Hematopoietic multipotent progenitor cell treated with erythropoietin and hydrocortisone succinate and interleukin-3 and kit ligand, for 17 days (in vitro differentiated cells): ENCODE data around the gene TRIM17.

Experiments
- DNase-seq: peaks from one replicate; pipeline ENCODE4 v3.0.0-alpha.2; 2015; ENCODE audit warnings: low spot score

The TRIM17 gene

GRCh38 chr1:228366866-228367741 is 49.6 kb downstream of the TRIM17 start:
- DNase-seq, result no peak

DNA sequence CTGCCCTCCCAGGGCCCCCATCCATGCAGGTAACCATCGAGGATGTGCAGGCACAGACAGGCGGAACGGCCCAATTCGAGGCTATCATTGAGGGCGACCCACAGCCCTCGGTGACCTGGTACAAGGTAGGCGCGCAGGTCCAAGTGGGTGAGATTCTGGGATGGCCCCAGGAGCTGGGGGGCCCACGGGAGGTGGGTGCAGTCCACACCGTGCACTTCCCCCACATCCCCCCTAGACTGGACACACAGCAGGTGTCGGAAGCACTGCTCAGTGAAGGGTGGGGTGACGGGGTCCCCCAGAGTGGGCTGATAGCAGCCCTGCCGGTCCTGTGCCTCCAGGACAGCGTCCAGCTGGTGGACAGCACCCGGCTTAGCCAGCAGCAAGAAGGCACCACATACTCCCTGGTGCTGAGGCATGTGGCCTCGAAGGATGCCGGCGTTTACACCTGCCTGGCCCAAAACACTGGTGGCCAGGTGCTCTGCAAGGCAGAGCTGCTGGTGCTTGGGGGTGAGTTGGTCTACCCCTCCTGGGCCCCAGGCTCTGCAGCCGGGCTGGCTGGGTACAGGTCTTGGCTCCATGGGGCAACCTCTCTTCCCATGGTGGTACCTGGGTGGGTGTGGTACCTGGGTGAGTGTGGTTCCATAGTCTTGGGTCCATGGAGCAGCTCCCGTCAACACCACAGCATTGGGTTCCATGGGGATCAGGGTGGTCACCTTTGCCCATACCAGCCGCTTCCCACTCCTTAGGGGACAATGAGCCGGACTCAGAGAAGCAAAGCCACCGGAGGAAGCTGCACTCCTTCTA is 50.4 kb downstream of the TRIM17 start:
- no peak for DNase-seq

GRCh38 chr1:228365271-228366061 is 51.2 kb downstream of the TRIM17 start:
- DNase-seq, result no peak

GRCh38 chr1:228364706-228365213 is 51.9 kb downstream of the TRIM17 start:
- no peak for DNase-seq

- no peak for DNase-seq
Observed at GRCh38 chr1:228364068-228364705, 52.5 kb downstream of the TRIM17 start.

DNA sequence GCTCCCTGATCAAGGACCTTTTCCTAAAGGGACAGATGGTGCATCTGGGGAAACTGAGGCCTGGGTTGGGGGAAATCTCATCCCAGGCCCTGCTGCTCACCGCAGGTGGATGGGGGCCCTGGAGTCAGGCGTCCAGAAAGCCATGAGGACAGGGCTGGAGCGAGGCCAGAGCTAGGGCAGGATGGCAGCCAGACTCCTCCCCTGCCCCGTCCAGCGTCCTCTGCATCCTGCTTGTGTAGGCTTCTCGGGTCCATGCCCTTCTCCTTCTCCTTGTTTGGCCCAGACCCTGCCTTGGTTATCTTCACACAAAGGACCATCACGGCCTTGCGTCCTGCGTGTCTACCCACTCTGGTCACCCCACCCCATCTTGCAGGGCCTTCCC is 53.0 kb downstream of the TRIM17 start:
- DNase-seq, result no peak

DNA sequence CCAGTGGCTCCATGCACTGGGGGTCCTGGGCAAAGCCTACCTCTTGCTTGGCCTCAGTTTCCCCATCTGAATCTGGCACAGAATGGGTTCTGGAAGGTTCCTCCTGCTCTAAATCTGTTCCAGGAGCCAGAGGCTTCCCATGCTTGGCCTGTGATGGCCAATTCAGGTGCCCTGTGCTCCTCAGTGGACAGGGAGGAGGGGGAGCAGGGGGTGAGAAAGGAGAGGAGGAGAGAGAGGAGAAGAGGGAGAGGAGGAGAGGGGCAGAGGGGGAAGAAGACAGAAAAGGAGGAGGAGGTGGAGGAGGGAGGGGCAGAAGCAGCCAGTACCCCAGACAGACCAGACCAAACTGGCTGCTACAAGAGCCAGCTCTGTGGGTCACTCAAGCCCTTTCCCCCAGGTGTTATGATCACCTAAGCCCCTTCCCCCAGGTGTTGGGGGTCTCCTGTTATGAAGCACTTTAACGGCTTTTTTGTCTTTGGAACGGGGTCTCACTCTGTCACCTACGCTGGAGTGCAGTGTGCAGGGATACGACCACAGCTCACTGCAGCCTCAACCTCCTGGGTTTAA is 53.7 kb downstream of the TRIM17 start:
- no peak for DNase-seq

GRCh38 chr1:228362141-228362883 is 54.3 kb downstream of the TRIM17 start:
- no peak for DNase-seq

DNA sequence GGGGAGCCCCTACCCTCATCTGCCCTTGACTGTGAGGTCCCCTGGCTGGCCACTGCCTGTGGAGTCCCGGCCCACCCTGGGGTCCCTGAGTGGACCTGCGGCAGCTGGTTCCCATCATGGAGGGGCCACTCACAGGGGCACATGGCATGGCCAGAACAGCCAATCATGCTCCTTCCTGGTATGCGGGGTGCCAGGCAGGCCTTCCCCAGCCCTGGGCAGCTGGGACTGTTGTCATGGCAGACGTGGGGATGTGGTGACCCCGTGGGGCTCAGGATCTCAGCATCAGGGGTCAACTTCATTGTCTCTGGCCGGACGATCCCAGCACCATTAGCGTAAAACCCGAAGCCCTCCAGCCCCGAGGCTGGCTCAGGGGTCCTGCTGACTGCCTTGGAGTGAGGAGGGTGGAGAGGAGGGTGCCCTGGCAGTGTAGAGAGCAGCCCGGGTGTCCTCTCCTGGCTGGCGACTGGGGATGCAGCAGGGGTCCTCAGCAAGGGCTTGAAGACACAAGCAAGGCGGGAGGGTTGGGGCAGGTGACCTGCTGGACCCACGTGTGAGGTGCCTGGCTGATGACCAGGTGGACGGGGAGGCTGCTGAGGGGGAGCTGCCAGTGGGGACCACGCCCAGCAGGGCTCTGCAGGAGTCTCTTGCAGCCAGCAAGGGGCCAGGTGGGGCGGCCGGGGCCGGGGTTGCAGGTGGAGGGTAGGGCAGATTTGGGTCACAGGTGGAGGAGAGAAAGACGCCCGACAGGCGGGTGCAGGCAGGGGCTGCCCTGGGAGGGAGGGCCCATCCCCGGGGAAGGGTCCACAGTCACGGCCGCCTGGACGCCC is 55.1 kb downstream of the TRIM17 start:
- no peak for DNase-seq

DNA sequence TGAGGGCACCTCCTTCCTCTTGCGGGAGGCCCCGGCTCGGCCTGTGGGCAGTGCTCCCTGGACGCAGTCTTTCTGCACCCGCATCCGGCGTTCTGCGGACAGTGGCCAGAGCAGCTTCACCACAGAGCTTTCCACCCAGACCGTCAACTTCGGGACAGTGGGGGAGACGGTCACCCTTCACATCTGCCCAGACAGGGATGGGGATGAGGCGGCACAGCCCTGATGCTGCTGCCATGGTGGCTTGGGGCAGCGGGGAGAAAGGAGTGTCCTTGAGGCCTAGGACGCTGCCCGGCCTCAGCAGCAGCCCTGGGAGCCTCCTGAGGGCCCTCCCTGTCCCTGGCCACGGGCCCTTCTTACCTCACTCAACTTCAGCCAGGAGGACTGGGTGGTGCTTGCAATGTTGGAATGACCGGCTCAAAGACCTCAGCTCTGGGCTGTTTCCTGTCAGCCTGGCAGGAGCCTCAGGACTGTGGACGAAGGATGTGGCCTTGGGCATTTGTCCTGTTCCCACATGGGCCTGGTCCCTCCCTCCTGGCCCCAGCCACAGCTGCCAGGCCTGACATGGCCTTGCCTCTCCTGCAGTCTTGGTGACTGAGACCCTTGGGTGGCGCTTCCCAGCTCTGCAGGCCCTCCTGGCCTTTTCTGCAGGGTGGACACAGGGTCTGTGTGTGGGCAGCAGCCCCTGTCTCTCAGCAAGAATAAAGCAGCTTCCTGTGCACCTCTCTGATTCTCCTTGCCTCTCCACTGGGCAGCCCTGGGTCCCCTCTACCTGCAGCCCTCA is 55.9 kb downstream of the TRIM17 start:
- DNase-seq, result no peak

DNA sequence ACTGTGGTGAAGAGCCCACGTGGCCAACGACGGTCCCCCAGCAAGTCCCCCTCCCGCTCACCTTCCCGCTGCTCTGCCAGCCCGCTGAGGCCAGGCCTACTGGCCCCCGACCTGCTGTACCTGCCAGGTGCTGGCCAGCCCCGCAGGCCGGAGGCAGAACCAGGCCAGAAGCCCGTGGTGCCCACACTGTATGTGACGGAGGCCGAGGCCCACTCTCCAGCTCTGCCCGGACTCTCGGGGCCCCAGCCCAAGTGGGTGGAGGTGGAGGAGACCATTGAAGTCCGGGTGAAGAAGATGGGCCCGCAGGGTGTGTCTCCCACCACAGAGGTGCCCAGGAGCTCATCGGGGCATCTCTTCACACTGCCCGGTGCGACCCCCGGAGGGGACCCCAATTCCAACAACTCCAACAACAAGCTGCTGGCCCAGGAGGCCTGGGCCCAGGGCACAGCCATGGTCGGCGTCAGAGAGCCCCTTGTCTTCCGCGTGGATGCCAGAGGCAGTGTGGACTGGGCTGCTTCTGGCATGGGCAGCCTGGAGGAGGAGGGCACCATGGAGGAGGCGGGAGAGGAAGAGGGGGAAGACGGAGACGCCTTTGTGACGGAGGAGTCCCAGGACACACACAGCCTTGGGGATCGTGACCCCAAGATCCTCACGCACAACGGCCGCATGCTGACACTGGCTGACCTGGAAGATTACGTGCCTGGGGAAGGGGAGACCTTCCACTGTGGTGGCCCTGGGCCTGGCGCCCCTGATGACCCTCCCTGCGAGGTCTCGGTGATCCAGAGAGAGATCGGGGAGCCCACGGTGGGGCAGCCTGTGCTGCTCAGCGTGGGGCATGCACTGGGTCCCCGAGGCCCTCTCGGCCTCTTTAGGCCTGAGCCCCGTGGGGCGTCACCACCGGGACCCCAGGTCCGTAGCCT is 56.8 kb downstream of the TRIM17 start:
- DNase-seq, result no peak

DNA sequence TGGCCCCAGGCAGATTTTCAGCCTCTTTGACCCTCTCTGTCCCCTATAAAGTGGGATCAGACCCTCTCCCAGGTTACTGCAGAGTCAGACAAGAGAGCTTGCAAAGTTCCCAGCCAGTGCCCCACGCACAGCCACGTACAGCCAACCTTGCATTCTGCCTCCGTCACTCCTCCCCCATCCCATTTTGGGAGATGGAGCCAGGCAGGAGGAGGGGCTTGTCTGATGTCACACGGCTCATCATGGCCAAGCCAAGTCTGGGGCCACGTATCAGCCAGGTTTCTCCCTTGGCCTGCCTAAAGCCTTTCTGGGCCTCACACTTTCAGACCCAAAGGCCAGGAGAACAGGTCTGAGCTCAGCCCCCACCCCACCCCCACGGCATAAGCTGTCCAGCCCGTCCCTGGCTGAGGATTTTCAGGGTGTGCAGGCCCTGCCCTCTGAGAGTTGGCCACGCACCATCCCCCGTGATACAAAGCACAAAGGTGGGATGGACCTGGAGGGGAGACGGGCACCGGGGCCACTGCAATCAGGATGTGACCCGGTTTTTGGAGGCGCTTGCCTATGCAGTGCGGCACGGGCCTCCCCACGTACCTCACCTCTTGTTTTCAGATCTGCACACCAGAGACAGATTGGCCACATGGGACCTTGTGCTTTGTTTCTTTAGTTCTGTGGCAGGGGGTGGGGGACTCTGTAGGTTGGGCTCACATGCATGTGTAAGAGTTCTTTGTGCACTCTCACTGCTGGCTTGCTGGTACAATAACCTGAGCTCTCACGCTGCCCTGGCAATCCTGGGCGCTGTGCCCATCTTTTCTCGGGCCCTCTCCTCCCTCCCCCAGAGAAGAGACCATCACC is 57.7 kb downstream of the TRIM17 start:
- no peak for DNase-seq

- DNase-seq, result no peak
Observed at GRCh38 chr1:228358039-228358763, 58.5 kb downstream of the TRIM17 start.
